GM12892 (cell line): ENCODE measurements around the gene PTPN1.

Experiments used
- POLR2A ChIP-seq: IDR thresholded peaks from 2 replicates; pipeline ENCODE4 v1.6.1; 2011; ENCODE audit warnings: low read depth, low read length, control low read depth
- TAF1 ChIP-seq: IDR thresholded peaks from 2 replicates; pipeline ENCODE4 v1.6.1; 2011; ENCODE audit warnings: low read depth, mild to moderate bottlenecking, control low read depth, low read length, borderline replicate concordance

GRCh38 chr20:50504231-50504823 lies 5.9 kb upstream of the PTPN1 start:
- no peak for TF ChIP-seq TAF1
- TF ChIP-seq POLR2A, result no peak
